Neural progenitor cell (in vitro differentiated cells): ENCODE results near the gene CLSTN2. TPM values are rescaled to one million over a fixed set of nuclear protein-coding genes. Genes with fewer than 3 reads are reported as not detected.

Source experiments
- DNase-seq: peaks from one replicate; pipeline ENCODE4 v3.0.0-alpha.2; 2016; ENCODE audit warnings: low spot score
- H2AFZ ChIP-seq: fragments of 200-600 bp; sonication (generic); replicated peaks from 2 replicates; pipeline ENCODE4 v1.6.1; 2016; ENCODE audit warnings: antibody characterized with exemption
- H3F3A ChIP-seq: fragments of 200-600 bp; sonication (generic); 2 replicates; pipeline ENCODE4 v1.6.1; 2016; ENCODE audit warnings: antibody characterized with exemption, low read depth
- H3K27ac ChIP-seq: fragments of 200-600 bp; sonication (generic); 2 replicates; pipeline ENCODE4 v1.5.1; 2016; ENCODE audit warnings: mild to moderate bottlenecking
- H3K27me3 ChIP-seq: fragments of 200-600 bp; sonication (generic); 2 replicates; pipeline ENCODE4 v1.6.1; 2016; ENCODE audit warnings: mild to moderate bottlenecking, moderate library complexity
- H3K36me3 ChIP-seq: fragments of 200-600 bp; sonication (generic); 2 replicates; pipeline ENCODE4 v1.5.1; 2016
- H3K4me1 ChIP-seq: fragments of 200-600 bp; sonication (generic); 2 replicates; pipeline ENCODE4 v1.6.1; 2016; ENCODE audit warnings: mixed run types
- H3K4me2 ChIP-seq: fragments of 200-600 bp; sonication (generic); 2 replicates; pipeline ENCODE4 v1.6.1; 2016
- H3K4me3 ChIP-seq: fragments of 200-600 bp; sonication (generic); 2 replicates; pipeline ENCODE4 v1.5.1; 2016
- H3K79me2 ChIP-seq: fragments of 200-600 bp; sonication (generic); 2 replicates; pipeline ENCODE4 v1.6.1; 2016; ENCODE audit warnings: low read depth
- H3K9ac ChIP-seq: fragments of 200-600 bp; sonication (generic); 2 replicates; pipeline ENCODE4 v1.6.1; 2016
- H3K9me3 ChIP-seq: fragments of 200-600 bp; sonication (generic); 2 replicates; pipeline ENCODE4 v1.5.1; 2016; ENCODE audit warnings: low read depth
- H4K20me1 ChIP-seq: fragments of 200-600 bp; sonication (generic); 2 replicates; pipeline ENCODE4 v1.6.1; 2016; ENCODE audit warnings: low read depth
- H3K27ac Mint-ChIP-seq: 3 replicates; pipeline ENCODE4 v1.8.0; 2021; ENCODE audit warnings: mixed read lengths
- H3K27me3 Mint-ChIP-seq: 2 replicates; pipeline ENCODE4 v1.8.0; 2022; ENCODE audit warnings: low read depth, mild to moderate bottlenecking, inconsistent platforms, moderate library complexity, mixed read lengths; ENCODE audit not compliant: insufficient read depth
- H3K36me3 Mint-ChIP-seq: 3 replicates; pipeline ENCODE4 v1.8.0; 2021; ENCODE audit warnings: mixed read lengths
- H3K4me1 Mint-ChIP-seq: 3 replicates; pipeline ENCODE4 v1.8.0; 2021; ENCODE audit warnings: mixed read lengths
- H3K4me3 Mint-ChIP-seq: 3 replicates; pipeline ENCODE4 v1.8.0; 2021; ENCODE audit warnings: mild to moderate bottlenecking, moderate library complexity, mixed read lengths
- H3K9me3 Mint-ChIP-seq: 3 replicates; pipeline ENCODE4 v1.8.0; 2020; ENCODE audit warnings: mixed read lengths
- CTCF ChIP-seq: fragments of 200-600 bp; sonication (generic); IDR thresholded peaks from 2 replicates; pipeline ENCODE4 v1.5.1; 2017; ENCODE audit warnings: antibody characterized with exemption, mild to moderate bottlenecking
- EZH2 ChIP-seq: fragments of 200-600 bp; sonication (generic); IDR thresholded peaks from 2 replicates; pipeline ENCODE4 v1.6.1; 2017; ENCODE audit warnings: antibody characterized with exemption, mild to moderate bottlenecking, moderate library complexity
- EZH2phosphoT487 ChIP-seq: fragments of 200-600 bp; sonication (generic); IDR thresholded peaks from 2 replicates; pipeline ENCODE4 v1.6.1; 2017; ENCODE audit warnings: antibody characterized with exemption
- total RNA-seq: library from RNA; depleted of rRNA; stranded (reverse); fragments of >200 nt; gene quantifications from 2 replicates; pipeline ENCODE4 v1.2.3, GENCODE V29; 2015; ENCODE audit warnings: low replicate concordance

The CLSTN2 gene
- total RNA-seq, 1 donor from 2014 or later = 0.22 TPM

GRCh38 chr3:140129768-140130284, 194.8 kb downstream of the CLSTN2 start:
- H3K27me3 ChIP-seq = no peaks in the 10 kb centered on the region
- no peaks in the 10 kb centered on the region for H3K9me3 Mint-ChIP-seq
- no peaks in the 10 kb centered on the region for H3K9me3 ChIP-seq
- H3K4me1 Mint-ChIP-seq = peaks cover 15% of the 10 kb centered on the region
- H3K36me3 Mint-ChIP-seq = no peaks in the 10 kb centered on the region
- H3K79me2 ChIP-seq = no peaks in the 10 kb centered on the region
- no peak overlapping the region for H3K9ac ChIP-seq
- no peaks in the 10 kb centered on the region for H3K27me3 Mint-ChIP-seq
- no peaks in the 10 kb centered on the region for H3K36me3 ChIP-seq
- H4K20me1 ChIP-seq = no peaks in the 10 kb centered on the region
- no peak overlapping the region for H2AFZ ChIP-seq
- no peak overlapping the region for H3K27ac Mint-ChIP-seq
- no peak overlapping the region for H3K4me2 ChIP-seq
- TF ChIP-seq EZH2phosphoT487 (no peak), EZH2 (no peak), CTCF (no peak)
- no peaks in the 10 kb centered on the region for H3K4me1 ChIP-seq
- H3K4me3 Mint-ChIP-seq = no peak overlapping the region
- DNase-seq = no peak
- no peak overlapping the region for H3K27ac ChIP-seq
- no peaks in the 10 kb centered on the region for H3F3A ChIP-seq
- H3K4me3 ChIP-seq = no peak overlapping the region

- H3K9me3 ChIP-seq = no peaks in the 10 kb centered on the region
- no peaks in the 10 kb centered on the region for H3K9me3 Mint-ChIP-seq
- no peaks in the 10 kb centered on the region for H3K36me3 Mint-ChIP-seq
- no peak overlapping the region for H3K9ac ChIP-seq
- no peaks in the 10 kb centered on the region for H3K27me3 ChIP-seq
- no peak for DNase-seq
- no peaks in the 10 kb centered on the region for H3F3A ChIP-seq
- TF ChIP-seq CTCF (no peak), EZH2phosphoT487 (no peak), EZH2 (no peak)
- H3K36me3 ChIP-seq = no peaks in the 10 kb centered on the region
- H3K4me2 ChIP-seq = no peak overlapping the region
- no peak overlapping the region for H3K27ac ChIP-seq
- H3K79me2 ChIP-seq = no peaks in the 10 kb centered on the region
- no peak overlapping the region for H2AFZ ChIP-seq
- H4K20me1 ChIP-seq = no peaks in the 10 kb centered on the region
- H3K4me1 ChIP-seq = peaks cover 4% of the 10 kb centered on the region
- no peak overlapping the region for H3K4me3 Mint-ChIP-seq
- no peak overlapping the region for H3K27ac Mint-ChIP-seq
- H3K4me3 ChIP-seq = no peak overlapping the region
- peaks cover 21% of the 10 kb centered on the region for H3K4me1 Mint-ChIP-seq
- no peaks in the 10 kb centered on the region for H3K27me3 Mint-ChIP-seq
Observed at GRCh38 chr3:140131895-140132294, 196.9 kb downstream of the CLSTN2 start.

GRCh38 chr3:140134231-140134965, 199.4 kb downstream of the CLSTN2 start:
- Mint-ChIP-seq H3K4me1 (peaks cover 12% of the 10 kb centered on the region), H3K9me3 (no peaks in the 10 kb centered on the region), H3K4me3 (no peak overlapping the region), H3K27me3 (no peaks in the 10 kb centered on the region), H3K36me3 (no peaks in the 10 kb centered on the region), H3K27ac (no peak overlapping the region)
- Histone ChIP-seq H3K4me3 (no peak overlapping the region), H3K9me3 (no peaks in the 10 kb centered on the region), H3K4me1 (peaks cover 4% of the 10 kb centered on the region), H3K4me2 (no peak overlapping the region), H3K27me3 (no peaks in the 10 kb centered on the region), H4K20me1 (no peaks in the 10 kb centered on the region), H3K79me2 (no peaks in the 10 kb centered on the region), H3K27ac (no peak overlapping the region), H2AFZ (no peak overlapping the region), H3F3A (no peaks in the 10 kb centered on the region), H3K36me3 (no peaks in the 10 kb centered on the region), H3K9ac (no peak overlapping the region)
- no peak for DNase-seq
- TF ChIP-seq EZH2phosphoT487 = no peak
- TF ChIP-seq EZH2 = no peak
- no peak for TF ChIP-seq CTCF
